Astrocyte of the cerebellum (primary cell): ENCODE results near the gene DCP1A.

Source experiments
- DNase-seq: peaks from one replicate; pipeline ENCODE4 v3.0.0-alpha.2; 2011; ENCODE audit warnings: low read depth
- H3K4me3 ChIP-seq: 2 replicates; pipeline ENCODE4 v1.5.1; 2011; ENCODE audit warnings: mild to moderate bottlenecking, low read depth, low read length, moderate library complexity
- CTCF ChIP-seq: IDR thresholded peaks from 2 replicates; pipeline ENCODE4 v1.5.1; 2012; ENCODE audit warnings: low read length, low read depth, moderate library complexity, mild to moderate bottlenecking; ENCODE audit errors: missing control alignments
- in situ Hi-C: cut with HindIII; loops from 2 replicates; pipeline ENCODE4 v1.10.0; 2017; ENCODE audit warnings: low sequenced_read_pairs

DCP1A gene

GRCh38 chr3:53293867-53294266 is 53.5 kb downstream of the DCP1A start:
- no peak for TF ChIP-seq CTCF
- in situ Hi-C loops, result no loop called here
- DNase-seq, result no peak
- no peak overlapping the region for H3K4me3 ChIP-seq

GRCh38 chr3:53288214-53288613 is 59.1 kb downstream of the DCP1A start:
- H3K4me3 ChIP-seq, result no peak overlapping the region
- in situ Hi-C loops, result no loop called here
- no peak for TF ChIP-seq CTCF
- no peak for DNase-seq

GRCh38 chr3:53287131-53287629 is 60.2 kb downstream of the DCP1A start:
- in situ Hi-C loops, result no loop called here
- no peak for DNase-seq

GRCh38 chr3:53286727-53287126 is 60.6 kb downstream of the DCP1A start:
- H3K4me3 ChIP-seq, result no peak overlapping the region
- DNase-seq, result no peak
- TF ChIP-seq CTCF, result no peak
- in situ Hi-C loops, result no loop called here

More at GRCh38 chr3:53287131-53287629, 60.2 kb downstream of the DCP1A start:
- no peak for TF ChIP-seq CTCF
- H3K4me3 ChIP-seq, result no peak overlapping the region

- in situ Hi-C loops, result no loop called here
- no peak for TF ChIP-seq CTCF
- DNase-seq, result no peak
- H3K4me3 ChIP-seq, result no peak overlapping the region
These were observed 64.8 kb downstream of the DCP1A start for GRCh38 chr3:53282581-53282980.

GRCh38 chr3:53278667-53279066 is 68.7 kb downstream of the DCP1A start:
- TF ChIP-seq CTCF, result no peak
- DNase-seq, result no peak
- in situ Hi-C loops, result no loop called here
- no peak overlapping the region for H3K4me3 ChIP-seq
